A204.1 (cell line): ENCODE results near the gene AIFM3.
"Not testable (repeated sequence)": the region's sequence is repeated elsewhere in the genome, so short reads cannot be mapped to it uniquely, and the experiment has no call there.

Experiments
- FAIRE-seq: peaks from 2 replicates; lab custom pipeline; 2012; peaks lifted over from hg19 to GRCh38; lab: Jason Lieb, UNC

Gene AIFM3

GRCh38 chr22:20966883-20967696, at the start of gene AIFM3:
TSS of gene AIFM3 (plus strand) at chr22:20967255. CDS start at chr22:20967945, 690 bp downstream.
- FAIRE-seq, result no peak

GRCh38 chr22:20918663-20919218, 48.3 kb upstream of the AIFM3 start:
- no peak for FAIRE-seq

GRCh38 chr22:20919718-20920117, 47.3 kb upstream of the AIFM3 start:
- FAIRE-seq, result no peak

GRCh38 chr22:20920881-20921203, 46.2 kb upstream of the AIFM3 start:
- FAIRE-seq, result no peak

- FAIRE-seq, result no peak
Observed at GRCh38 chr22:20922141-20922751, 44.8 kb upstream of the AIFM3 start.

GRCh38 chr22:20926243-20926642, 40.8 kb upstream of the AIFM3 start:
- no peak for FAIRE-seq

- FAIRE-seq, result no peak
Observed at GRCh38 chr22:20927940-20928572, 39.0 kb upstream of the AIFM3 start.

- FAIRE-seq, result no peak
Observed at GRCh38 chr22:20928573-20928967, 38.5 kb upstream of the AIFM3 start.

- FAIRE-seq, result no peak
Observed at GRCh38 chr22:20930004-20930403, 37.1 kb upstream of the AIFM3 start.

- not testable (repeated sequence) for FAIRE-seq
Observed at GRCh38 chr22:20930435-20930834, 36.6 kb upstream of the AIFM3 start.

GRCh38 chr22:20931126-20931654, 35.9 kb upstream of the AIFM3 start:
- no peak for FAIRE-seq

GRCh38 chr22:20933910-20934309, 33.1 kb upstream of the AIFM3 start:
- FAIRE-seq, result no peak

- not testable (repeated sequence) for FAIRE-seq
Observed at GRCh38 chr22:20935049-20935448, 32.0 kb upstream of the AIFM3 start.

- FAIRE-seq, result not testable (repeated sequence)
Observed at GRCh38 chr22:20935780-20936539, 31.1 kb upstream of the AIFM3 start.

GRCh38 chr22:20937031-20937793, 29.8 kb upstream of the AIFM3 start:
- FAIRE-seq, result no peak

- FAIRE-seq, result no peak
Observed at GRCh38 chr22:20937794-20938671, 29.0 kb upstream of the AIFM3 start.

- FAIRE-seq, result not testable (repeated sequence)
Observed at GRCh38 chr22:20939457-20940185, 27.4 kb upstream of the AIFM3 start.

GRCh38 chr22:20940186-20940651, 26.8 kb upstream of the AIFM3 start:
- no peak for FAIRE-seq

- FAIRE-seq, result no peak
Observed at GRCh38 chr22:20940904-20941385, 26.1 kb upstream of the AIFM3 start.
